ENCODE data around the gene VSIG10L. TPM values are rescaled to one million over a fixed set of nuclear protein-coding genes. Genes with fewer than 3 reads are reported as not detected.

Gene VSIG10L
- total and polyA plus RNA-seq, 2 experiments from 2014 or later, result 0.61 to 1.7 TPM

DNA sequence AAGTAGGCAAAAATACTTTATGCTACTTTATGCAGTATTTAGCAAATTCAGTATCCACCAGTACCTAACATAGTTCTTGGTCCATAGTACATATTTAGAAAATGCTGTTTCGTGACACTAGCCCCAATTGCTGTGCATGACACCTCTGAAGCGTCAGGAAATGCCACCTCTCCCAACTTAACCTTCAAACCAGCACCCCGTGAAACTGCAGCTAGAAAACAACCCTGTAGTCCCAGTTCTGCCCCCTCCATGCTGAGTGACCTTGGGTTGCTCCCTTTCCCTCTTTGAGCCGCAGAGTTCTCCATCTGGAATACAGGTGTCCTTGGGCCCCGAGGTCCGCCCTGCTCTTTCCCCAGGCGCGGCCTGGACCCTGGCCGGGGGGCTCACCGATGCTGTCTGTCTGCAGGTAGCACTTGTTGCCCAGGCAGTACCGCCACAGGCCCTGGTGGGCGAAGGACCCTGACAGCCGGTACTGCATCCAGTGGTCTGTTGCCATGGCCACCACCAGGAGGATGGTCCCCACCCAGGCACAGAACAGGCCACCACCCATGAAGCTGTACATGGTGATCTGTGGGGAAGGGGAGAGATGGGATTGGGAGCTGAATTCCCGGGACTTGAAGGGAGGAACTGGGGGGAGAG, 45.1 kb upstream of the VSIG10L start:
- TF ChIP-seq EZH2 (IDR thresholded peaks at IDR 0.05; ENCODE audit: insufficient read depth, poor library complexity, severe bottlenecking), result no peak
- no peak for TF ChIP-seq EZH2phosphoT487 (IDR thresholded peaks at IDR 0.05; ENCODE audit: insufficient read depth, low read depth)
- Histone ChIP-seq H3K4me1 (ENCODE audit: insufficient read depth) (no peaks in the 10 kb centered on the region), H3K27me3 (replicated peaks; ENCODE audit: insufficient read depth) (no peaks in the 10 kb centered on the region), H3K9me3 (ENCODE audit: low read depth) (no peaks in the 10 kb centered on the region), H3F3A (ENCODE audit: insufficient read depth) (no peaks in the 10 kb centered on the region), H3K79me2 (ENCODE audit: insufficient read depth) (no peaks in the 10 kb centered on the region), H3K9ac (no peak overlapping the region), H2AFZ (no peak overlapping the region), H3K4me3 (no peak overlapping the region), H3K36me3 (ENCODE audit: low read depth) (no peaks in the 10 kb centered on the region), H3K27ac (no peak overlapping the region), H3K9me2 (ENCODE audit: insufficient read depth) (no peaks in the 10 kb centered on the region), H3K4me2 (ENCODE audit: unreplicated experiment) (no peak overlapping the region), H4K20me1 (ENCODE audit: insufficient read depth) (no peaks in the 10 kb centered on the region)
- DNase-seq, result no peak
- 62 to 68% methylated on average over 12 to 14 of the region's 14 CpGs for WGBS, 2 experiments (ENCODE audit: low coverage in 1 of 2, low lambda C conversion rate in 2 of 2, missing lambda C conversion rate in 2 of 2)
- in situ Hi-C loops (cut with MboI), result no loop called here

DNA sequence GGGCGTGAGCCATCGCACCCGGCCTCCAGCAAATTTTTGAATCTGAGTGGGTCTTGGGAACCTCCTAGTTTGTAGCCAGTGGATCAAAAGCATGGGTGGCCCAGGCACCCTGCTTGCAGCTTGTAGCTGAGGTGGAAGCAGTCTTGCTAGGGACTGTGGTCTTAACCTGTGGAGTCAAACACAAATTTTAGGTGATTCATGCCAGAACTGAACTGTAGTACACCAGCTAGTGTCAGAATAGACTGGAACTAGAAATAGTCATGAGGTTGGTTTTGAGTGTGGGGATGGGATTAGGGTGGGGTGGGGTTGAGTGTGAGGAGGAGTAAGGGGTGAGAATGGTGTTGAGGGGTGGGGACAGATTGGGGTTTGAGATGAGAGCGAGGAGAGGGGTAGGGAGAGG, 40.1 kb upstream of the VSIG10L start:
- Histone ChIP-seq H3K27me3 (replicated peaks; ENCODE audit: insufficient read depth) (no peaks in the 10 kb centered on the region), H3K9me2 (ENCODE audit: insufficient read depth) (no peaks in the 10 kb centered on the region), H3K4me3 (no peak overlapping the region), H3K4me2 (ENCODE audit: unreplicated experiment) (no peak overlapping the region), H3K79me2 (ENCODE audit: insufficient read depth) (no peaks in the 10 kb centered on the region), H3K9me3 (ENCODE audit: low read depth) (no peaks in the 10 kb centered on the region), H3K9ac (no peak overlapping the region), H3K27ac (no peak overlapping the region), H4K20me1 (ENCODE audit: insufficient read depth) (no peaks in the 10 kb centered on the region), H3F3A (ENCODE audit: insufficient read depth) (no peaks in the 10 kb centered on the region), H3K36me3 (ENCODE audit: low read depth) (no peaks in the 10 kb centered on the region), H2AFZ (no peak overlapping the region), H3K4me1 (ENCODE audit: insufficient read depth) (no peaks in the 10 kb centered on the region)
- in situ Hi-C loops (cut with MboI), result no loop called here
- TF ChIP-seq EZH2 (IDR thresholded peaks at IDR 0.05; ENCODE audit: insufficient read depth, poor library complexity, severe bottlenecking) (no peak), EZH2phosphoT487 (IDR thresholded peaks at IDR 0.05; ENCODE audit: insufficient read depth, low read depth) (no peak)
- DNase-seq, result no peak
- 79 to 94% methylated on average over 3 to 4 of the region's 4 CpGs for WGBS, 2 experiments (ENCODE audit: low coverage in 1 of 2, low lambda C conversion rate in 2 of 2, missing lambda C conversion rate in 2 of 2)

DNA sequence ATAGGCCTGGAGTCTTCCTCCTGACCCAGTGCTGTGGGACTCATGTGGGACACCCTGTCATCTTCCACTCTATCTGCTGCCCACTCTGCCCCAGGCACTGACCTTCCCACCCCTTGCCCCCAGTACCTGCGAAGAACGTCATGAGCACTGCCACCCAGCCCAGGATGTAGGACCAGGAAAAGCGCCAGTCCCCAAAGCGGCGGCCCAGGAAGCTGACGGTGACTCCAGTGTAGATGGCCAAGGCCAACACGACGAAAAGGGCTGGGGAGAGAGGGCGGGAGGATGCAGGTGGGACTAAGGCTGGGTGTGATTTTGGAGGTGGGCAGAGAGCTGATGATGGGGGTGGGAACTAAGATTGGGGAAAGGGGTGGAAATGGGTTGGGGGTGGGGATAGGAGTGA, 38.4 kb upstream of the VSIG10L start:
- Histone ChIP-seq H3F3A (ENCODE audit: insufficient read depth) (no peaks in the 10 kb centered on the region), H3K4me3 (no peak overlapping the region), H4K20me1 (ENCODE audit: insufficient read depth) (no peaks in the 10 kb centered on the region), H3K4me2 (ENCODE audit: unreplicated experiment) (no peak overlapping the region), H3K27ac (no peak overlapping the region), H3K79me2 (ENCODE audit: insufficient read depth) (no peaks in the 10 kb centered on the region), H3K36me3 (ENCODE audit: low read depth) (no peaks in the 10 kb centered on the region), H3K4me1 (ENCODE audit: insufficient read depth) (no peaks in the 10 kb centered on the region), H2AFZ (no peak overlapping the region), H3K9me3 (ENCODE audit: low read depth) (no peaks in the 10 kb centered on the region), H3K27me3 (replicated peaks; ENCODE audit: insufficient read depth) (no peaks in the 10 kb centered on the region), H3K9me2 (ENCODE audit: insufficient read depth) (no peaks in the 10 kb centered on the region), H3K9ac (no peak overlapping the region)
- TF ChIP-seq EZH2 (IDR thresholded peaks at IDR 0.05; ENCODE audit: insufficient read depth, poor library complexity, severe bottlenecking) (no peak), EZH2phosphoT487 (IDR thresholded peaks at IDR 0.05; ENCODE audit: insufficient read depth, low read depth) (no peak)
- in situ Hi-C loops (cut with MboI), result no loop called here
- DNase-seq, result no peak
- WGBS, 2 experiments (ENCODE audit: low coverage in 1 of 2, low lambda C conversion rate in 2 of 2, missing lambda C conversion rate in 2 of 2), result 70 to 75% methylated on average over 9 of the region's 9 CpGs

DNA sequence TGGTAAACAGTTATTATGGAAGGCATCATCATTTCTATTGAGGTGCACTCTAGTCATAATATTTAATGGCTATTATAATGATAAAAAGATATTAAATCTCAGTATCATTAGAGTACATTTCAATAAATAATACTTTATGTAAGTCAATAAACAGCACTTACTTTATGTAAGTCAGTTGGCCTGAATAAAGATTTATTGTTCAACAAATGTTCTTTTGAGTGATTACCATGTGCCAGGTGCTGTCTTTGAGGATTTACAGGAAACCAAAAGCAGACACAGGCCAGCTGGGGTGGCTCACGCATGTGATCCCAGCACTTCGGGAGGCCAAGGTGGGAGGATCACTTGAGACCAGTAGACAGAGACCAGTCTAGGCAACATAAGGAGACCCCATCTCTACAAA, 35.5 kb upstream of the VSIG10L start:
- no peak for DNase-seq
- no peaks in the 10 kb centered on the region for H3K27me3 ChIP-seq (replicated peaks; ENCODE audit: insufficient read depth)
- no peaks in the 10 kb centered on the region for H3K9me2 ChIP-seq (ENCODE audit: insufficient read depth)
- no peak overlapping the region for H2AFZ ChIP-seq
- H3K4me2 ChIP-seq (ENCODE audit: unreplicated experiment), result no peak overlapping the region
- no peak overlapping the region for H3K4me3 ChIP-seq
- no peaks in the 10 kb centered on the region for H3K4me1 ChIP-seq (ENCODE audit: insufficient read depth)
- H3K9me3 ChIP-seq (ENCODE audit: low read depth), result no peaks in the 10 kb centered on the region
- no peak overlapping the region for H3K9ac ChIP-seq
- H3F3A ChIP-seq (ENCODE audit: insufficient read depth), result no peaks in the 10 kb centered on the region
- 68 to 78% methylated on average over 2 of the region's 2 CpGs for WGBS, 2 experiments (ENCODE audit: low coverage in 1 of 2, low lambda C conversion rate in 2 of 2, missing lambda C conversion rate in 2 of 2)
- in situ Hi-C loops (cut with MboI), result no loop called here
- H3K36me3 ChIP-seq (ENCODE audit: low read depth), result no peaks in the 10 kb centered on the region
- H3K27ac ChIP-seq, result no peak overlapping the region
- no peaks in the 10 kb centered on the region for H4K20me1 ChIP-seq (ENCODE audit: insufficient read depth)
- no peaks in the 10 kb centered on the region for H3K79me2 ChIP-seq (ENCODE audit: insufficient read depth)
- no peak for TF ChIP-seq EZH2phosphoT487 (IDR thresholded peaks at IDR 0.05; ENCODE audit: insufficient read depth, low read depth)
